ENCODE measurements around the gene RCOR1. TPM values are rescaled to one million over a fixed set of nuclear protein-coding genes. Genes with fewer than 3 reads are reported as not detected.

The RCOR1 gene
- total RNA-seq, 1 donor from 2014 or later, result 19.7 TPM

GRCh38 chr14:102644523-102644922, 52.1 kb downstream of the RCOR1 start:
- no peaks in the 10 kb centered on the region for H3K36me3 ChIP-seq (ENCODE audit: control insufficient read depth, insufficient read depth, low read length)
- no peak overlapping the region for H3K4me3 ChIP-seq (ENCODE audit: low read depth, low read length)
- DNase-seq (ENCODE audit: low read depth) (no peak), FAIRE-seq (no peak)
- H3K27me3 ChIP-seq (ENCODE audit: control insufficient read depth, insufficient read depth, low read length), result no peaks in the 10 kb centered on the region
- TF ChIP-seq CTCF (IDR thresholded peaks at IDR 0.05; ENCODE audit: insufficient read depth, low read length, severe bottlenecking), result no peak

- Histone ChIP-seq H3K27me3 (ENCODE audit: control insufficient read depth, insufficient read depth, low read length) (no peaks in the 10 kb centered on the region), H3K4me3 (ENCODE audit: low read depth, low read length) (no peak overlapping the region), H3K36me3 (ENCODE audit: control insufficient read depth, insufficient read depth, low read length) (no peaks in the 10 kb centered on the region)
- TF ChIP-seq CTCF (IDR thresholded peaks at IDR 0.05; ENCODE audit: insufficient read depth, low read length, severe bottlenecking), result no peak
- FAIRE-seq, result no peak
- no peak for DNase-seq (ENCODE audit: low read depth)
Observed at GRCh38 chr14:102645746-102646440, 53.4 kb downstream of the RCOR1 start.

GRCh38 chr14:102646615-102647014, 54.2 kb downstream of the RCOR1 start:
- Histone ChIP-seq H3K36me3 (ENCODE audit: control insufficient read depth, insufficient read depth, low read length) (no peaks in the 10 kb centered on the region), H3K4me3 (ENCODE audit: low read depth, low read length) (no peak overlapping the region), H3K27me3 (ENCODE audit: control insufficient read depth, insufficient read depth, low read length) (no peaks in the 10 kb centered on the region)
- FAIRE-seq, result no peak
- TF ChIP-seq CTCF (IDR thresholded peaks at IDR 0.05; ENCODE audit: insufficient read depth, low read length, severe bottlenecking), result no peak
- no peak for DNase-seq (ENCODE audit: low read depth)

- Histone ChIP-seq H3K36me3 (ENCODE audit: control insufficient read depth, insufficient read depth, low read length) (no peaks in the 10 kb centered on the region), H3K4me3 (ENCODE audit: low read depth, low read length) (no peak overlapping the region), H3K27me3 (ENCODE audit: control insufficient read depth, insufficient read depth, low read length) (no peaks in the 10 kb centered on the region)
- TF ChIP-seq CTCF (IDR thresholded peaks at IDR 0.05; ENCODE audit: insufficient read depth, low read length, severe bottlenecking), result no peak
- DNase-seq (ENCODE audit: low read depth), result no peak
- no peak for FAIRE-seq
Observed at GRCh38 chr14:102652194-102652593, 59.7 kb downstream of the RCOR1 start.

- no peak for TF ChIP-seq CTCF (IDR thresholded peaks at IDR 0.05; ENCODE audit: insufficient read depth, low read length, severe bottlenecking)
- DNase-seq (ENCODE audit: low read depth), result peak; percentile 60
- no peak overlapping the region for H3K4me3 ChIP-seq (ENCODE audit: low read depth, low read length)
- no peaks in the 10 kb centered on the region for H3K27me3 ChIP-seq (ENCODE audit: control insufficient read depth, insufficient read depth, low read length)
- no peak for FAIRE-seq
- H3K36me3 ChIP-seq (ENCODE audit: control insufficient read depth, insufficient read depth, low read length), result no peaks in the 10 kb centered on the region
Observed at GRCh38 chr14:102654298-102654697, 61.8 kb downstream of the RCOR1 start.

GRCh38 chr14:102655137-102655536, 62.7 kb downstream of the RCOR1 start:
- Histone ChIP-seq H3K4me3 (ENCODE audit: low read depth, low read length) (no peak overlapping the region), H3K36me3 (ENCODE audit: control insufficient read depth, insufficient read depth, low read length) (no peaks in the 10 kb centered on the region), H3K27me3 (ENCODE audit: control insufficient read depth, insufficient read depth, low read length) (no peaks in the 10 kb centered on the region)
- TF ChIP-seq CTCF (IDR thresholded peaks at IDR 0.05; ENCODE audit: insufficient read depth, low read length, severe bottlenecking), result no peak
- DNase-seq (ENCODE audit: low read depth) (peak; percentile 75), FAIRE-seq (no peak)

Measured in bronchial epithelial cell (primary cell).